Measurements from ENCODE around the gene OR2B2. TPM values are rescaled to one million over a fixed set of nuclear protein-coding genes. Genes with fewer than 3 reads are reported as not detected.
A peak's percentile ranks its signal among the peaks of the same experiment; 100 is the strongest.

OR2B2 gene
- total and polyA plus RNA-seq, 8 donors = not detected

- intact Hi-C loops (cut with DNase I) = loop anchor here in 1 of 2 donors (10.0 kb wide), 1 partner anchor 748 kb away; a partner anchor contains a TSS
- Histone ChIP-seq H3K27me3 (peaks cover 0 to 41% of the 10 kb centered on the region in 2 donors), H3K27ac (peak overlapping the region; percentile 78 to 93), H3K4me3 (peak overlapping the region; percentile 59 to 64), H3K9me3 (no peaks in the 10 kb centered on the region), H3K4me1 (peaks cover 4 to 50% of the 10 kb centered on the region in 2 donors), H3K36me3 (no peaks in the 10 kb centered on the region)
- TF ChIP-seq CTCF (IDR thresholded peaks at IDR 0.05) = no peak
- ATAC-seq (peak; percentile 72), DNase-seq (peak; percentile 91 to 96 (median 93))
Measured at GRCh38 chr6:27893059-27893835, 18.9 kb downstream of the OR2B2 start.

DNA sequence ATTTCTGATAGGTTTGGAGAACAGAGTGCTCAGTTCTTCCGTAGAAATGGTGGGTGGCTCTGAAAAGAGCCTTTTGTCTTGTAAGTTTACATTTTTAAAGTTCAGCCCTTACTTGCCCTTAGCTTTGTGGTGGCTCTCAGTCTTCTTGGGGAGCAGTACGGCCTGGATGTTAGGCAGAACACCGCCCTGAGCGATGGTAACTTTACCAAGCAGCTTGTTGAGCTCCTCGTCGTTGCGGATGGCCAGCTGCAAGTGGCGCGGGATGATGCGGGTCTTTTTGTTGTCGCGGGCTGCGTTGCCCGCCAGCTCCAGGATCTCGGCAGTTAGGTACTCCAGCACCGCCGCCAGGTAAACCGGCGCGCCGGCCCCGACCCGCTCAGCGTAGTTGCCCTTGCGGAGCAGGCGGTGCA is 19.5 kb downstream of the OR2B2 start:
- TF ChIP-seq CTCF (IDR thresholded peaks at IDR 0.05) = no peak
- intact Hi-C loops (cut with DNase I) = loop anchor here in 1 of 2 donors (10.0 kb wide), 1 partner anchor 748 kb away; a partner anchor contains a TSS
- H3K27me3 ChIP-seq = peaks cover 0 to 41% of the 10 kb centered on the region in 2 donors
- H3K4me3 ChIP-seq = peak overlapping the region; percentile 59 to 64
- no peaks in the 10 kb centered on the region for H3K36me3 ChIP-seq
- ATAC-seq = no peak
- H3K9me3 ChIP-seq = no peaks in the 10 kb centered on the region
- peak overlapping the region; percentile 78 to 93 for H3K27ac ChIP-seq
- DNase-seq = no peak
- H3K4me1 ChIP-seq = peaks cover 4 to 50% of the 10 kb centered on the region in 2 donors

GRCh38 chr6:27891320-27891875 is 20.8 kb downstream of the OR2B2 start:
- peaks cover 0 to 51% of the 10 kb centered on the region in 2 donors for H3K27me3 ChIP-seq
- TF ChIP-seq CTCF (IDR thresholded peaks at IDR 0.05) = no peak
- H3K9me3 ChIP-seq = no peaks in the 10 kb centered on the region
- DNase-seq (no peak), ATAC-seq (no peak)
- no peaks in the 10 kb centered on the region for H3K36me3 ChIP-seq
- peaks cover 4 to 50% of the 10 kb centered on the region in 2 donors for H3K4me1 ChIP-seq
- peak overlapping the region in 1 of 2 donors; percentile 28 for H3K4me3 ChIP-seq
- intact Hi-C loops (cut with DNase I) = loop anchor here in 1 of 2 donors (10.0 kb wide), 1 partner anchor 747 kb away; a partner anchor contains a TSS
- H3K27ac ChIP-seq = peak overlapping the region in 1 of 2 donors; percentile 49

DNA sequence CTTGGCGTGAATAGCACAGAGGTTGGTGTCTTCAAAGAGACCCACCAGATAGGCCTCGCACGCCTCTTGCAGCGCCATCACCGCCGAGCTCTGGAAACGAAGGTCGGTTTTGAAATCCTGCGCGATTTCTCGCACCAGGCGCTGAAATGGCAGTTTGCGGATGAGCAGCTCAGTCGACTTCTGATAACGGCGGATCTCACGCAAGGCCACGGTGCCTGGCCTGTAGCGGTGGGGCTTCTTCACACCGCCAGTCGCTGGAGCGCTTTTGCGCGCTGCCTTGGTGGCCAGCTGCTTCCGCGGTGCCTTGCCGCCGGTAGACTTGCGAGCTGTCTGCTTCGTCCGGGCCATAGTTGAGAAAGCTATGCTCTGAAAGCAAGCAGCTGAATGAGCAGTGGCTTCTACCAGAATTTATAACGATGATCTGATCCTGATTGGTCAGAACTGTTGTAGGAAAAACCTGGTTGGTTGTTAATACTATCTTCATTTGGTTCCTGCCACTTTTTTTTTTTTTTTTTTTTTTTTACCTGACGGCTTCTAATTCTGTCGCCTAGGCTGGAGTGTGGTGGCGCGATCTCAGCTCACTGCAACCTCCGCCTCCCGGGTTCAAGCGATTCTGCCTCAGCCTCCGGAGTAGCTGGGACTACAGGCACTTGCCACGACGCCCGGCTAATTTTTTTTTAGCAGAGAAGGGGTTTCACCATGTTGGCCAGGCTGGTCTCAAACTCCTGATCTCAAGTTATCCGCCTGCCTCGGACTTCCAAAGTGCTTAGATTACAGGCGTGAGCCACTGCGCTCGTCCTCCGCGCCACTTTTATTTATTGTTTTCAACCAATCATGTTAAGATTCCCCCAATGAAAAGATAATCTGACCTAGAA is 21.5 kb downstream of the OR2B2 start:
- ATAC-seq (peak; percentile 57), DNase-seq (peak; percentile 79 to 92 (median 86))
- intact Hi-C loops (cut with DNase I) = loop anchor here in 1 of 2 donors (10.0 kb wide), 1 partner anchor 746 kb away; a partner anchor contains a TSS
- Histone ChIP-seq H3K27ac (peak overlapping the region; percentile 38 to 49), H3K9me3 (no peaks in the 10 kb centered on the region), H3K4me3 (peak overlapping the region; percentile 28 to 31), H3K27me3 (peaks cover 0 to 51% of the 10 kb centered on the region in 2 donors), H3K4me1 (peaks cover 4 to 44% of the 10 kb centered on the region in 2 donors), H3K36me3 (no peaks in the 10 kb centered on the region)
- no peak for TF ChIP-seq CTCF (IDR thresholded peaks at IDR 0.05)
